SK-N-MC (cell line): ENCODE data around the gene PLK5.
"Not testable (repeated sequence)": the region's sequence is repeated elsewhere in the genome, so short reads cannot be mapped to it uniquely, and the experiment has no call there.

ENCODE experiments used
- DNase-seq: peaks from one replicate; pipeline ENCODE4 v3.0.0-alpha.2; 2011; ENCODE audit warnings: low read depth, low spot score
- H3K27ac ChIP-seq: fragments of 200-600 bp; sonication (generic); 2 replicates; pipeline ENCODE4 v1.5.1; 2016; ENCODE audit warnings: mixed run types
- H3K36me3 ChIP-seq: fragments of 200-600 bp; sonication (generic); 2 replicates; pipeline ENCODE4 v1.6.1; 2017; ENCODE audit warnings: antibody characterized with exemption, low read length, mixed read lengths; ENCODE audit not compliant: insufficient read depth
- H3K4me3 ChIP-seq: fragments of 200-600 bp; sonication (generic); 2 replicates; pipeline ENCODE4 v1.5.1; 2016
- H3K9ac ChIP-seq: fragments of 200-600 bp; sonication (generic); 2 replicates; pipeline ENCODE4 v1.8.0; 2017; ENCODE audit warnings: mixed run types, mixed read lengths; ENCODE audit not compliant: insufficient read length
- H3K9me3 ChIP-seq: fragments of 200-600 bp; sonication (generic); 2 replicates; pipeline ENCODE4 v1.6.1; 2017; ENCODE audit warnings: low read depth, mild to moderate bottlenecking, antibody characterized with exemption, low read length, moderate library complexity, mixed read lengths
- EZH2 ChIP-seq: fragments of 200-600 bp; sonication (generic); IDR thresholded peaks from one replicate; pipeline ENCODE4 v1.6.1; 2017; ENCODE audit warnings: antibody characterized with exemption
- FOXP2 ChIP-seq: optimal IDR thresholded peaks from 2 replicates; pipeline ENCODE3; 2011; ENCODE audit warnings: mild to moderate bottlenecking, moderate library complexity; ENCODE audit not compliant: insufficient read depth; ENCODE audit errors: extremely low read length, control extremely low read depth
- POLR2AphosphoS5 ChIP-seq: IDR thresholded peaks from 2 replicates; pipeline ENCODE4 v1.6.1; 2012; ENCODE audit warnings: mild to moderate bottlenecking, low read depth, low read length, borderline replicate concordance

The PLK5 gene

DNA sequence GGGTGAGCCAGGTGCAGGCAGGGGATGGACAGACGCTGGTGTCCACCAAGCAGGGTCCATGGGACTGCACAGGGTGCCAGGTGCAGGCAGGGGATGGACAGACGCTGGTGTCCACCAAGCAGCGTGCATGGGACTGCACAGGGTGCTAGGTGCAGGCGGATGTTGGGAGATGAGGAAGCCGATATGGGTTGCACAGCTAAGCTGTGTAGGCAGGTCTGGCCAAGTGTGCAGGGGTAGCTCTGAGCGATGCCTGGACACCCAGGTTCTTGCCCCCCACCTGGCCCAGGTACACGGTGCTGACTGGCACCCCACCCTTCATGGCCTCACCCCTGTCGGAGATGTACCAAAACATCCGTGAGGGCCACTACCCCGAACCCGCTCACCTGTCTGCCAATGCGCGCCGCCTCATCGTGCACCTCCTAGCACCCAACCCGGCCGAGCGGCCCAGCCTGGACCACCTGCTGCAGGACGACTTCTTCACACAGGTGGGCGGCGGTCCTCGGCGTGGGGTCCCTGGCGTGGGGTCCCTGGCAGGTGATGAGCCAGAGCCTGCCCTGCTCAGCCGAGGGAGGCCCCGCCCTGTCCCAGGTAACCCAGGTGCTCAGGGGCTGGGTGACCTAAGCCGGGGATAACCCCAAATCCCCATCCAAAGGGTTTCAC is 3.9 kb downstream of the PLK5 start:
- Histone ChIP-seq H3K4me3 (no peak overlapping the region), H3K36me3 (no peaks in the 10 kb centered on the region), H3K27ac (no peak overlapping the region), H3K9ac (no peak overlapping the region), H3K9me3 (no peaks in the 10 kb centered on the region)
- TF ChIP-seq FOXP2: no peak
- TF ChIP-seq POLR2AphosphoS5: no peak
- no peak for TF ChIP-seq EZH2
- DNase-seq: no peak

DNA sequence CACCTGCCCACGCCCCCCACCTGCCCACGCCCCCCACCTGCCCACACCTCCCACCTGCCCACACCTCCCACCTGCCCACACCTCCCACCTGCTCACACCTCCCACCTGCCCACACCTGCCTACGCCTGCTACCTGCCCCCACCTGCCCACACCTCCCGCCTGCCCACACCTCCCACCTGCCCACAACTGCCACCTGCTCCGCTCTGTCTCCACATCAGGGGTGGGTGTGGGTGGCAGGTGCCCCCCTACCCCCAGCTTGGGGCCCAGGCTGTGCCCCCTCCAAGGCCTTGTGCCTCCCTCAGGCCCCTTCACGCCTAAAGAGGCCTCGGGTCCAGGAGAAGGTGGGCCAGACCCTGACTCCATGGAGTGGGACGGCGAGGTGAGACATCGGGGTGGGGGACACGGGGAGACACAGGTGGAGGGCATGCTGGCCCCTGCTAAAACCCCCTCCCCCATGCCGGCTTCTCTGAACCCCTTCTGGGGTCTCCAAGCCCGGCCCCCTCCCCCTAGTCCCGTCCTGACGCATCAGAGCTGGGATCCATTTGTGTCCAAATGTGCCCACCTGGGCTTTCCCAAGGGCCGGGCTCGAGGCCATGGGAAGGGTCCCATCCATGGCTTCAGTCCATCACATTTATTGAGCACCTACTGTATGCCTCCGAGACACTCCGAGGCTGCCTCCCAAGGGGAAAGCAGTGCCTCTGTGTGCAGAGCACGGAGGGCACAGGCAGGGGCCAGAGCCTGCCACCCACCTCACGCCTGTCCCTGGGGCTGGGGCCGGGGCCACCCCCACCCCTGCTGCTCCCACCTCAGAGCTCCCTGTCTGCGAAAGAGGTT is 4.9 kb downstream of the PLK5 start:
- Histone ChIP-seq H3K9ac (no peak overlapping the region), H3K27ac (no peak overlapping the region), H3K36me3 (no peaks in the 10 kb centered on the region), H3K9me3 (no peaks in the 10 kb centered on the region), H3K4me3 (no peak overlapping the region)
- TF ChIP-seq FOXP2 (no peak), POLR2AphosphoS5 (no peak), EZH2 (no peak)
- DNase-seq: no peak

DNA sequence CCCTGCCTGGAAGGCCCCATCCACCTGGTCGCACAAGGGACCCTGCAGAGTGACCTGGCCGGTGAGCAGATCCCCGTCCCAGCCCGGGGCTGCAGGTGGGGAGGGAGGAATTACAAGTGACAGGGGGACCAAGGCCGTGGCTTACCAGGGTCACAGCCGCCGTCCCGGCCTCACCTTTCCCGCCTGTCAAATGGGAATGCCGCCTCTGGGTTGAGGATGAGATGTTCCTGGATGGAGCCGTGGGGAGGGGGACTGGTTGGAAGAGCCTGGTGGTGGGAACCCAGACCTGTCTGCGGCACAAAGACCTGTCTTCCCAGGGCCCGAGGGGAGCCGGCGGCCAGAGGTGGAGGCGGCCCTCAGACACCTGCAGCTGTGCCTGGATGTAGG is 5.5 kb downstream of the PLK5 start:
- TF ChIP-seq EZH2 (no peak), FOXP2 (no peak), POLR2AphosphoS5 (no peak)
- no peak for DNase-seq
- H3K9ac ChIP-seq: no peak overlapping the region
- H3K27ac ChIP-seq: no peak overlapping the region
- no peak overlapping the region for H3K4me3 ChIP-seq
- no peaks in the 10 kb centered on the region for H3K9me3 ChIP-seq
- no peaks in the 10 kb centered on the region for H3K36me3 ChIP-seq

DNA sequence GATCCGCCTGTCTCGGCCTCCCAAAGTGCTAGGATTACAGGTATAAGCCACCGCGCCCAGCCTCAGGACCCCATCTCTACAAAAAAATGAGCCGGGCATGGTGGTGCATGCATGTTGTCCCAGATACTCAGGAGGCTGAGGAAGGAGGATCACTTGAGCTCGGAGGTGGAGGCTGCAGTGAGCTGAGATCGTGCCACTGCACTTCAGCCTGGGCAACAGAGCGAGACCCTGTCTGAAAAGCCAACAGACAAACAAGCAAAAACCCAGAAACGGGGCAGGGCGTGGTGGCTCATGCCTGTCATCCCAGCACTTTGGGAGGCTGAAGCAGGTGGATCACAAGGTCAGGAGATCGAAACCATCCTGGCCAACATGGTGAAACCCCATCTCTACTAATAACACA is 7.0 kb downstream of the PLK5 start:
- DNase-seq, H3K9me3 ChIP-seq, H3K4me3 ChIP-seq, H3K9ac ChIP-seq, H3K27ac ChIP-seq, H3K36me3 ChIP-seq: not testable (repeated sequence)

DNA sequence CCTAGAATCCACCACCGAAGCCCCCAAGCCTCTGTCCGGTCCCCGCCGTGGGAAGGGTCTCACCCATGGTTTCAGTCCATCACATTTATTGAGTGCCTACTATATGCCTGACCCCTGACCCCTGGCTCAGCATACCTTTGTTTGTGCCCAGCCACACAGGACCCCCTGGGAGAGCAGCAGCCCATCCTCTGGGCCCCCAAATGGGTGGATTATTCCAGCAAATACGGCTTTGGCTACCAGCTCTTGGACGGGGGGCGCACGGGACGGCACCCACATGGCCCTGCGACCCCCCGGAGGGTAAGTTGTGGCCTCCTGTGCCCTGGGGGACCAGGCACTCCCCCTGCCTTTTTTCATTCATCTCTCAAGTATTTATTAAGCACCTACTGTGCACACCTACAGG is 7.7 kb downstream of the PLK5 start:
- no peak for TF ChIP-seq POLR2AphosphoS5
- no peak for TF ChIP-seq FOXP2
- no peak for TF ChIP-seq EZH2
- H3K36me3 ChIP-seq: no peaks in the 10 kb centered on the region
- no peak overlapping the region for H3K27ac ChIP-seq
- no peaks in the 10 kb centered on the region for H3K9me3 ChIP-seq
- DNase-seq: no peak
- H3K4me3 ChIP-seq: no peak overlapping the region
- H3K9ac ChIP-seq: no peak overlapping the region

DNA sequence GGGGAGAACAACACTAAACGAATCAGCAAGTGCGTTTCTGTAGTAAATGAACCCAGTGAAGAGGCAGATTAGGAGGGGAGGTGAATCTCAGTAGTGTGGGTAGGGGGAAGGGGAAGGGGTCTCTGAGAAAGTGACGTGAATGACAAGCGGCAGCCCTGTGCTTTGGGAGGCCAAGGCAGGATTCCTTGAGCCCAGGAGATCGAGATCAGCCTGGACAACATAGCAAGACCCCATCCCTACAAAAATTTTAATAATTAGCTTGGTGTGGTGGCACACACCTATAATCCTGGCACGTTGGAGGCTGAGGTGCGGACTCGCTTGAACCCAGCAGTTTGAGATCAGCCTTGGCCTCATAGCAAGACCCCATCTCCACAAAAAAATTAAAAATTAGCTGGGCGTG is 8.1 kb downstream of the PLK5 start:
- H3K9ac ChIP-seq: no peak overlapping the region
- no peaks in the 10 kb centered on the region for H3K9me3 ChIP-seq
- no peak overlapping the region for H3K4me3 ChIP-seq
- TF ChIP-seq FOXP2 (no peak), EZH2 (no peak), POLR2AphosphoS5 (no peak)
- DNase-seq: no peak
- no peak overlapping the region for H3K27ac ChIP-seq
- H3K36me3 ChIP-seq: no peaks in the 10 kb centered on the region

DNA sequence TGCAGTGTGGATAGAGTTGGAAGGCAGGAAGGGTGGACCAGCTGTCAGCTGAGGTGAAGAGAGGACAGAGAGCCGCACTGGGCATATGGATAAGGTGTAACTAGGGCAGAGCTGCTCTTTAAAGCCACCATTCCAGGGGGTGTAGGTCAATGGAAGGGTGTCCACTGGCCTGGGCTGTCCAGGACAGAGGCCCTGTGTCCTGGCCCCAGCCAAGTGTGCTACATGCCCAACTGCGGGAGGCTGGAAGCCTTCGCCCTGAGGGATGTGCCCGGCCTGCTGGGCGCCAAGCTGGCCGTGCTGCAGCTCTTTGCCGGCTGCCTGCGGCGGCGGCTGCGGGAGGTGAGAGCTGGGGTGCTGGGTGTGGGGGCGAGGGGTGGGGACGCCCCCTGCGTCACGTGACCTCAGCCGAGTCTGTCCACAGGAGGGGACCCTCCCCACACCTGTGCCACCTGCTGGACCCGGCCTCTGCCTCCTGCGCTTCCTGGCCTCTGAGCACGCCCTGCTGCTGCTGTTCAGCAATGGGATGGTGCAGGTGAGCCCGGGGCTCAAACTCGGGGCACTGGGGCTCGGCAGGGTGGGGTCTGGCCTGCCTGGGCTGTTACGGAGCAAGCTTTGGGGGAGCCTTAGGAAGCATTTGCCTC is 9.8 kb downstream of the PLK5 start:
- Histone ChIP-seq H3K9me3 (no peaks in the 10 kb centered on the region), H3K27ac (no peak overlapping the region)
- TF ChIP-seq FOXP2 (no peak), POLR2AphosphoS5 (no peak), EZH2 (no peak)

DNA sequence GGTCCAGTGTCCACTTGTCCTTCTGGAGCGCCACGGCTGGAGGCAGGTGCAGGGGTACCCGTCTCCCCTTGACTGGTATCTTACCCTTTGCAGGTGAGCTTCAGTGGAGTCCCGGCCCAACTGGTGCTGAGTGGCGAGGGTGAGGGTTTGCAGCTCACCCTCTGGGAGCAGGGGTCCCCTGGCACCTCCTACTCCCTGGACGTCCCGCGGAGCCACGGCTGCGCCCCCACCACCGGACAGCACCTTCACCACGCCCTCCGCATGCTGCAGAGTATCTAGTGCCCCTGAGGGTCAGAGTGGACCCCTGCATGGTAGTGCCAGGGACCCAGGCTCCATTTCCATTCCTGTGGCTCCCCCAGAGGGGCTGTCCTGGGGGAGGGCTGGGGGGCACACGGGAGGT is 11.1 kb downstream of the PLK5 start:
- no peak for DNase-seq
- Histone ChIP-seq H3K9ac (no peak overlapping the region), H3K9me3 (no peaks in the 10 kb centered on the region), H3K4me3 (no peak overlapping the region), H3K36me3 (no peaks in the 10 kb centered on the region), H3K27ac (no peak overlapping the region)
- TF ChIP-seq FOXP2 (no peak), EZH2 (no peak), POLR2AphosphoS5 (no peak)

More for the DNA sequence above, 9.8 kb downstream of the PLK5 start:
- H3K4me3 ChIP-seq: no peak overlapping the region
- no peak for DNase-seq
- no peaks in the 10 kb centered on the region for H3K36me3 ChIP-seq
- no peak overlapping the region for H3K9ac ChIP-seq

DNA sequence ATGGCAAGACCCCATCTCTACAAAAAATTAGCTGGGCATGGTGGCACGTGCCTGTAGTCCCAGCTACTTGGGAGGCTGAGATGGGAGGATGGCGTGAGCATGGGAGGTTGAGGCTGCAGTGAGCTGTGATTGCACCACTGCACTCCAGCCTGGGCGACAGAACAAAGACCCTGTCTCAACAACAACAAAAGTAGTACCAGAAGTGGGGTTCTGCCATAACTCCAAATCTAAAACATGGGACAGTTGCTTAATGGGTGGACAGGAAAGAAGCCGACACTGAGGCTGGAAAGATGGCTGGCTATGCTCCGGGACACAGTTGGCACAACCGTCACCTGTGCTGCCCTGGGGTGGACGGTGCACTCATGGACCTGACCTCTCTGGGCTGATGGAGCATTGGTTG is 11.8 kb downstream of the PLK5 start:
- not testable (repeated sequence) for H3K4me3 ChIP-seq, H3K36me3 ChIP-seq, H3K27ac ChIP-seq, H3K9me3 ChIP-seq, H3K9ac ChIP-seq, DNase-seq
